Activated CD8-positive, alpha-beta memory T cell treated with anti-CD3 and anti-CD28 coated beads for 4 hours (primary cell): ENCODE measurements around the gene LRRC4B.
"Not testable (repeated sequence)": the region's sequence is repeated elsewhere in the genome, so short reads cannot be mapped to it uniquely, and the experiment has no call there.

Experiments
- DNase-seq, 2 donors: peaks; one replicate each; pipeline ENCODE4 v3.0.0-alpha.2; 2020; ENCODE audit warnings: low read depth in 2 of 2

Gene LRRC4B

GRCh38 chr19:50567882-50568727 is at the start of gene LRRC4B:
Gene LRRC4B (minus strand): TSS chr19:50568435. CDS start chr19:50548838, 19,597 bp downstream.
- DNase-seq, result no peak

GRCh38 chr19:50612504-50613404 is 44.5 kb upstream of the LRRC4B start:
- not testable (repeated sequence) for DNase-seq

- peak; percentile 40 to 63 for DNase-seq
Observed at GRCh38 chr19:50607874-50608785, 39.9 kb upstream of the LRRC4B start.

- DNase-seq, result no peak
Observed at GRCh38 chr19:50607388-50607787, 39.2 kb upstream of the LRRC4B start.

- not testable (repeated sequence) for DNase-seq
Observed at GRCh38 chr19:50606059-50606836, 38.0 kb upstream of the LRRC4B start.

- not testable (repeated sequence) for DNase-seq
Observed at GRCh38 chr19:50604264-50605073, 36.2 kb upstream of the LRRC4B start.

- DNase-seq, result no peak
Observed at GRCh38 chr19:50602935-50603334, 34.7 kb upstream of the LRRC4B start.

GRCh38 chr19:50602496-50602895 is 34.3 kb upstream of the LRRC4B start:
- no peak for DNase-seq

GRCh38 chr19:50602089-50602422 is 33.8 kb upstream of the LRRC4B start:
- no peak for DNase-seq

- DNase-seq, result no peak
Observed at GRCh38 chr19:50601407-50602088, 33.3 kb upstream of the LRRC4B start.

GRCh38 chr19:50599427-50599826 is 31.2 kb upstream of the LRRC4B start:
- no peak for DNase-seq

- no peak for DNase-seq
Observed at GRCh38 chr19:50590191-50590590, 22.0 kb upstream of the LRRC4B start.

- DNase-seq, result not testable (repeated sequence)
Observed at GRCh38 chr19:50581795-50582660, 13.8 kb upstream of the LRRC4B start.

GRCh38 chr19:50580970-50581634 is 12.9 kb upstream of the LRRC4B start:
- no peak for DNase-seq

- no peak for DNase-seq
Observed at GRCh38 chr19:50580240-50580639, 12.0 kb upstream of the LRRC4B start.

GRCh38 chr19:50576769-50577168 is 8.5 kb upstream of the LRRC4B start:
- DNase-seq, result not testable (repeated sequence)

GRCh38 chr19:50573741-50574461 is 5.7 kb upstream of the LRRC4B start:
- DNase-seq, result no peak
